Brain pericyte (primary cell): Measurements from ENCODE around the gene ERBB2.
"Not testable (repeated sequence)": the region's sequence is repeated elsewhere in the genome, so short reads cannot be mapped to it uniquely, and the experiment has no call there.

Experiments
- DNase-seq: peaks from one replicate; pipeline ENCODE4 v3.0.0-alpha.2; 2012; ENCODE audit warnings: low read depth, low spot score

ERBB2 gene

GRCh38 chr17:39761861-39762496, 62.1 kb downstream of the ERBB2 start:
- no peak for DNase-seq

GRCh38 chr17:39763051-39763820, 63.4 kb downstream of the ERBB2 start:
- no peak for DNase-seq

DNA sequence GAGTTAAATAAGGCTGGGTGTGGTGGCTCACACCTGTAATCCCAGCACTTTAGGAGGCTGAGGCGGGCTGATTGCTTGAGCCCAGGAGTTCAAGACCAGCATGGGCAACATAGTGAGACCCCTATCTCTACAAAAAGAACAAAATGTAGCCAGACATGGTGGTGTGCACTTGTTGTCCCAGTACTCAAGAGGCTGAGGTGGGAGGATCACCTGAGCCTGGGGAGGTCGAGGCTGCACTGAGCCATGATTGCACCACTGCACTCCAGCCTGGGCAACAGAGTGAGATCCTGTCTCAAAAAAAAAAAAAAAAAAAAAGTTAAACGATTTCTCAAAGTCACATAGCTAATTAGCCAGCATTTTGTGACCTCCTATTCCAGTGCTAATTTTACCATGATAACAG, 64.3 kb downstream of the ERBB2 start:
- not testable (repeated sequence) for DNase-seq

DNA sequence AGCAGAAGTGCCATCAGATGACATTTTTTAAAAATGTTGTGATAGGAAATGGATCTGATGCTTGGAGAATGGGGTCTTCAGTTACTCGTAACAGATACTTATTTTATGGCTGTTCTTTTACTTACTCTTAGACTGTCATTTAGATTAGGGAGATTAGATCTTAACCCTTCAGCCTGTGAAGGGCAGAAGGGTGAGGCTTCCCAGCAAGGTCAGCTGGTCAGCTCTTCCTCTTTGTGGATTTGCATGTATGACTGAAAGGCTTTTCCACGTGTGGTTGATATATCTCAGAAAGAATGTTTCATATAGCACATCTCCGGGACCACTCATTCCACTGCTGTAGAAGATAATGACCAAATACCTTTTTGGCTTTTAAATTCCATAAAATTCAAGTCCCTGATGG, 65.3 kb downstream of the ERBB2 start:
- no peak for DNase-seq

- no peak for DNase-seq
Measured at GRCh38 chr17:39765766-39766165, 65.9 kb downstream of the ERBB2 start.

GRCh38 chr17:39767147-39767546, 67.3 kb downstream of the ERBB2 start:
- no peak for DNase-seq

- no peak for DNase-seq
Measured at GRCh38 chr17:39769974-39770587, 70.2 kb downstream of the ERBB2 start.

DNA sequence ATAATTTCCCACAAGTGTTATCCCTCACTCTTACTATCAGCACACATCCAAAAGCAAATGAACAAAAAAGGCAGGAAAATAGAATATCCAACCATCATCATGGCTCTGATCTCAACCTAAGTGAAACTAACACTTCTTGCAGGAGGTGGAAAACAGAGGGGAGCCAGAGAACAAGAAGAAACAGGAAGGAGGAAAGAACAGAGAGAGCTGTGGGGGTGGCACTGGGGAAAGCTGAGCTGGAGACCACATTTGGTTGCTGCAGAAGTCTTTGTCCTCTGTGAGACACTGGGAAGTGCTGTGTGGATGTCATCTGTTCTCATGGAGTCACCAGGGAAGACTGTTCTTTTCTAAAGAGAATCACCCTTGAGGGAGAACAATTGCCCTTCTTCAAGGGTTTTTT, 72.6 kb downstream of the ERBB2 start:
- no peak for DNase-seq

DNA sequence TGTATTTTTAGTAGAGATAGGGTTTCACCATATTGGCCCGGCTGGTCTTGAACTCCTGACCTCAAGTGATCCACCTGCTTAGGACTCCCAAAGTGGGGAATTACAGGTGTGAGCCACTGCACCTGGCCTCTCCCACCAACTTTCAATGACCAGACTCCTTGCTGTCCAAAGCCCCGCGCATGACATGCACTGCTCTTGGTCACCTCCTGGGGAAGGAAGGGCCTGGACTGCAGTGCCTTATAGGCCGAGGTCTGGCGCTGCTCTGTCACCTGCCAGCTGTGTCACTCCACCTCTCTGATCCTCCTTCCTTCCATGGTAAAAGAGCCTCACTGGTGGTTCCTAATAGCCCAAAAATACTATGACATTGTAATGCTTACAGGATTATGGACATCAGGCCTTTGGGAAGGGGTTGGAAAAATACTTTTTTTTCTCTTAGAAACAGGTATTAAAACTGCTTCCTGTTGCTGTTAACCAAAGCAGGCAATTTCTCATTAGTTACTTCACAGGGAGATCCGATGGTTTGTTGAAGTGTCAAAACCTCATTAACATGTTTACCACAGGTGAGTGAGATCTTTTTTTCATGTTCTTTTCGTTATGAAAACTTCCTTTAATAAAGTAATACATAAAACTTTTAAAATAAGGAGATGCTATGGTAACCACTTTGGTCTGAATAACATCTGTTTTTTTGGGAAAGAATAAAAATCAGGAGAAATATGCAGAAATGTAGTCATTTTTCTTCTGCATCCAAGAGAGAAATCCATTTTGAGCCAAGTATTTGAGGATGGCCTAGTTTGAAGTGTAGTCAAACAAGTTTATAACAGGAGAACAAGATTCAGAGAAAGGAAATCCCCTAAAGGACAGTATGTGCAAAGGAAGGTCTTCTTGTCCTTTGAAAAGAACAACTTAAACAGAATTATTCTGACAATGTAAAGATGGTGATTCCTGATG, 73.4 kb downstream of the ERBB2 start:
- DNase-seq, result no peak

- no peak for DNase-seq
Measured at GRCh38 chr17:39774047-39774446, 74.2 kb downstream of the ERBB2 start.

DNA sequence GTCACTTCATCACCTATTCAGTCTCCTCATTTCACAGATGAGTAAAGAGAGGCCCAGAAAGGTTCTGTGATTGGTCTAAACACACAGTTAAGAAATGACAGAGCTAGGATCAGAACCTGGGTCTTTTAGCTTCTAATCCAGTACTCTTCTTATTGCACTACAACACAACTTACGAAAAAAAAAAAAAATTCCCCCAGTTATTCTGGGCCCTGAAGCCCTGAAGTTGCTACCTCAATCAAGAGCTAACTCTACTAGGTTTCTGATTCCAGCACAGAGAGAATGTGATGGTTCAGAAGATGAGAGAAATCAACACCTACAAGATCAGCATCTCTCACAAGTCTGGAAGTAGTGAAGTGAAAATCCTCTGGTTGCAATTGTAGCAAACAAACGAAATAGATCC, 75.2 kb downstream of the ERBB2 start:
- no peak for DNase-seq

DNA sequence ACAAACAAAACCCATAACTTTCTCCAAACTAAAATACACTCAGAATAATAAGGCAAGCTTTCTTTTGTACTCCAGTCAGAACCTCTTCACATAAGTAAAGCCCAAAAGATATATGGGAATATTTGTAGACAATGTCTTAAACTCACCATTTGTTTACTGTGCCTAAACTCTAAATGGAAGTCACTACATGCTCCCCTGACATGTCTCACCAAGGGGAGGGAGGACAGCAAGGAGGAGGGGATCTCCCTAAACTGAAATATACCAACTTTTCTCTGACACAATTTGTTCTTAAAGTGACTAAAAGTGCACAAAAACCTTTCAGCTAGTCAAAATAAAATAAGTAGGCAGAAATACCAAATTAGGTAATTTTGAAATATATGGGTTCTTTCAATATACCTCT, 76.4 kb downstream of the ERBB2 start:
- no peak for DNase-seq

GRCh38 chr17:39777534-39778365, 77.9 kb downstream of the ERBB2 start:
- DNase-seq, result no peak
